GM18909 (cell line): ENCODE measurements around the gene ITGB5.
"Not testable (repeated sequence)": the region's sequence is repeated elsewhere in the genome, so short reads cannot be mapped to it uniquely, and the experiment has no call there.

Experiments used
- ATAC-seq: cut with Tn5 transposase; IDR thresholded peaks from one replicate; pipeline ENCODE4 v1.9.1; 2021; ENCODE audit warnings: mild to moderate bottlenecking; ENCODE audit not compliant: unreplicated experiment, poor library complexity

The ITGB5 gene

DNA sequence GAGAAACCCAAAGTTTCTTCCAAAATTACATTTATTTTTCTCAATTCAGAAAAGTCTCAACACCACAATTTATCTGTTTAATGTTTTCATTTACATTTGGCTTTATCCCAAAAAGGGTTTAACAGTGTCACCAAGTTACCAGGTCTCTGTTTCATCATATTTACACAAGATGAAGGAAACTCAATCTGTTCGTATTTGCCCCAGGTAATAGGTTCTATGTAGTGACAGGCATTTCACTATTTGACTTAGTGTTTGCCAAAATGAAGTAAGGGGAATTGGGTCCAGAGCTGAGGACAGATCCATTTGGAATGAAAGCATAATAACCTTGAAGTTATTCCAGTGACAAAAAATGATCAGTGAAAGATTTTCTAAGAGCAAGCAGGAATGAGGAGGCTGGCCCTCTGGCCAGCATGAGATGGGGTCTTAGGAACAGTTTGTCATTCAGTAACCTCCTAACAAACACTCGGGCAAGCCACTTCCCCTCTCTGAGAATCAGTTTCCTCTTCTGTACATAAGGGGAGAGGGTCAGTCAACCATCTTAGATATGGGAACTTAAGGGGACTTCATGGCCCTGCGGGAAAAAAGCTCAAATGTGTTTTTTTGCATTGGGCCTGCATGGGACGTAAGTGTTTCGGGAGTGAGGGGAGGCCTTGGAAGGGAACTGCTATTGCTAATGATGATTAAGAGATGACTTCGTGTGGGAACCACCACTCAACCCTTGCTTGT is 125.1 kb downstream of the ITGB5 start:
- no peak for ATAC-seq

DNA sequence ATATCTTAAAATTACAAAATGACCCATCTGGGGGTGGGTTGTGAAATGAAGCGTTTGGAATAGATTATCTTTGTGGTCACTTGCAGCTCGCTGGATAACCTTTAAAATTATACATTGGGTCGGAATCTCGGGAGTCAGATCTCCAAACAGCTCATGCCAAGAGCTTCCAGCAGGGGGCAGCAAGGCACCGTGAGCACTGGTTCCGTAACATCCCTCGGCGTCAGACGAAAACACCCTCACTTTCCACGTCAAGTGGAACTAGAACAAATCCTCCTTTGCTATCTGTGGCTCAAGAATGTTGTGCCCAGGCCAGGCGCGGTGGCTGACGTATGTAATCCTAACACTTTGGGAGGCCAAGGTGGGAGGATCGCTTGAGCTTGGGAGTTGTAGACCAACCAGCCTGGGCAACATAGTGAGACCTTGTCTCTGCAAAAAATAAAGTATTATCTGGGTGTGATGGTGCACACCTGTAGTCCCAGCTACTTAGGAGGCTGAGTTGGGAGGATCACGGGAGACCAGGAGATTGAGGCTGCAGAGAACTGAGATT is 125.8 kb downstream of the ITGB5 start:
- no peak for ATAC-seq

DNA sequence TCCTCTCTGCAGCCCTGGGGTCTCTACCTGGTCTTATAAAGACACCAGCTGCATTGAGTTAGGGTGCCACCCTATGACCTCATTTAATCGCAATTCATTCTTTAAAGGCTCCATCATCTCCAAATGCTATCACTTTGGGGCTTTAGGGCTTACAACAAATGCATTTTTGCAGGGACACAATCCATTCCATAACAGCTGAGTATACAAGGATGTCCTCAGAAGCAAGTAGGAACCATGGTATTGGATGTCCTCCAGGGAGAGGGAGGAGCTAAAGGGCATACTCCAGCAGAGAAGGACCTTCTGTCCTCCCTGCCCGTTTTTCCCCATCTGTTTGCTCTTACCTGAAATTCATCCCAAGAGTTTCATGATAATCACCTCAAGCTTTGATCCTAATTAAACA is 126.6 kb downstream of the ITGB5 start:
- no peak for ATAC-seq

DNA sequence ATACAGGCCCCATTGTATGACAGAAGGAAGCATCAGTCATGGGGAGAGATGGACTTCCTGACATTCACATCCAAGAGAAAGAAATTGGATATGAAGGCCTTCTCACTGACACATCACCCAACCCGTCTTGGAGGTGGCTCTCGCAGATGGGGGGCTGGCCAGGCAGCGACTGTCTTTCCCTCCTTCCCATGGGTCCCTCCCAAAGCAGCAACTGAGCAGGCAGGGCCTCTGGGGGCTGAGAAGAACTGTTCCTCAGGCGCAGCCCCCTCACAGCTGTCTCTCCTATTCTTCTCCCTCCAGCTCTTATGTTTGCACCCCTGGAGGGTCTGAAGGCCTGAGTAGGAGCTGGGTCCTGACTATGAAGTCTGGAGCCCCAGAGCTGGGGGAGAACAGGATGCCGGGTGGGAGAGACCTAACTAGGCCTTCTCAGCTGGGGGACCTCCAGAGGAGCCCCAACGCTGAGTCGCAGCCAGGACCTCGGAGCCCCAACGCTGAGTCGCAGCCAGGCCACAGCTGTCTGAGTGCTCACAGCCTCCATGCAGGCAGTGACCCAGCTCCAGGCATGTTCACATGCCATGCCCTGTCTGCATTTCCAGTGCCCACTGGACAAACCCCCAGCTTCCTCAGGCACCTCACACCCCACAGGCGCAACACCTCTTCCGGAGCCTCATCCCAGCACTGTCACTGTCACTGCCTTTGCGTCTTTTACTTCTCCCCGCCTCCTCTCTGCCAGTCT is 127.3 kb downstream of the ITGB5 start:
- ATAC-seq, result no peak

DNA sequence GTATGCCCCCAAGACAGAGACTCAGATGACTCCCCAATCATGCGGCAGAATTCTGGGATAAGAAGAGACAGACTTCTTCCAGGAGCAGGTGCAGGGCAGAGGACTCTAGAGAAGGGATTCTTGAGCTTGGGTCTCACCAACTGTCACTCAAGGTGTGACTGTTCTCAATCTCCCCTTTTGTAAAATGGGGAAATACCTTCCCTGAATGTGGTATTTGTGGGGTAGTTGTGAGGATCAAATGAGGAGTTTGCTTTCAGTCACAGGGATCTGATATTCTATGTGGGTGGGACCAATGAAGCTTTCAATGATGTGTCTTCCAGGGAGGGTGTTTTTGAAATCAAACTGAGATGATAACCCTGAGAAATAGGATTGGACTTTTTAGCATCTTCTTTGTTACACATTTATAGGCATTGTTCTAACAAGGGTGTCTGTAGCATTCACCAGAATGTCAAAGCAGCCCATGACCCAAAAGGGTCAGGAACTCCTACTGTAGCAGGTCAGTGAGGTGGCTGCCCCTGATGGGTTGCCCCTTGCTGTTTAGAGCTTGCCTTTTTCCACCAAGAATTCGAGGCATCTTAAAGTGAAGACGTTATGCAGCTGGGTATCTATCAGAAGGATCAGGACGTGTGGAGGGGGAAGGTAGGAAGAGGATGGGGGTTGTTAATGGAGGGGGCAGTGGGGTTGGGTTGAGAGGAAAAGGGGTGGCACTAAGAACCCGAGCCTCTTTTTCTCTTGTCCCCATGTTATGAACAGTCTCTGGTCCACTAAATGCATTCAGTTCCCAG is 128.1 kb downstream of the ITGB5 start:
- ATAC-seq, result no peak

DNA sequence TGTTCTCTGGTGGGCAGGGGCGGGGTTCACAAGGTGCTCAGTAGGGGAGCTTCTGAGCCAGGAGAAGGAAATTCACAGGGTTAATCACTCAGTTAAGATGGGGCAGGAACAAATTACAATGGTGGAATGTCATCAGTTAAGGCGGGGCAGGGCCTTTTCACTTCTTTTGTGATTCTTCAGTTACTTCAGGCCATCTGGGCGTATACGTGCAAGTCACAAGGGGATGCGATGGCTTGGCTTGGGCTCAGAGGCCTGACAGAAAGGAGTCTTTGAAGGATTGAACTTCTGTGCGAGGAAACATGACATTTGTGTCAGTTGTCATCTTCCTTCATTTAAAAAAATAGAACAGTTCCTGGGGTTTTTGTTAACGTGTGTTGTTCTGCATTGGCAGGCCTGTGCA is 129.2 kb downstream of the ITGB5 start:
- ATAC-seq, result not testable (repeated sequence)

DNA sequence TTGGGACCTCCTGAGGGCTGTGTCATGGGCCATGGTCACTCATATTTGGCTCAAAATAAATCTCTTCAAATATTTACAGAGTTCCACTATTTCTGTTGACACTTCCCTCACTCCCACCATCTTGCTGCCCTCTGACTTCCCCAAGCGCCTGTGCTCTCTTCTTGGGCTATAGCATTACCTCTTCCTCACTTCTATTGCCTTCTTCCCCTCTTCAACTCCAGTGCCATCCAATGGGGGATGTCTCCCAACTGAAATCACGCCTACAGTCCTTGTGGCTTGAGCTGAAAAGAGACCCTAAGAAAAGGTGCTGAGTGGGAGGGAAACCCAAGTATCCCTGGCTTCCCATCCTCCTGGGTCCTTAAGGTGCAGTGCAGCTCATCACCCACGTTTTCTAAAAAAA is 135.1 kb downstream of the ITGB5 start:
- ATAC-seq, result no peak

DNA sequence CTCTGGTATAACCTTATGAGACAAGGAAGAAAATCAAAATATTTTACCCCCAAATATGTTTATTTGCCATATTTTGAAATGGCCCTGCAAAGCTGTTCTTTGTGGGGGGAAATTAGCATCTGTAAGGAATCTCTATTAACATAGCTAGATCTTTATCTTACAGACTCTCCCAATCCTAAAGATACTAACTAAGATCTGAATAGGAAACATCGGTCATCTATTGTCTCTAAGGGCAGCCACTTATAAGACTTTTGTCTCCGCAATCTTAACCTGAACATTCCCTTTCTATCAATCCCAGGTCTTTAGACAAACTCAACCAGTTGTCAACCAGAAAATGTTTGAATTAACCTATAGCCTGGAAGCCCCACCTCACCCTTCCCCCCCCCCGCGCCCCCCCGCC is 135.7 kb downstream of the ITGB5 start:
- ATAC-seq, result no peak

DNA sequence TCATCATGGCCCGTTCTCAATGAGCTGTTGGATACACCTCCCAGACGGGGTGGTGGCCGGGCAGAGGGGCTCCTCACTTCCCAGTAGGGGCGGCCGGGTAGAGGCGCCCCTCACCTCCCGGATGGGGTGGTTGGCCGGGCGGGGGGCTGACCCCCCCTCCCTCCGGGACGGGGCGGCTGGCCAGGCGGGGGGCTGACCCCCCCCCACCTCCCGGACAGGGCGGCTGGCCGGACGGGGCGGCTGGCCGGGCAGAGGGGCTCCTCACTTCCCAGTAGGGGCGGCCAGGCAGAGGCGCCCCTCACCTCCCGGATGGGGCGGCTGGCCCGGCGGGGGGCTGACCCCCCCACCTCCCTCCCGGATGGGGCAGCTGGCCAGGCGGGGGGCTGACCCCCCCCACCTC is 137.3 kb downstream of the ITGB5 start:
- not testable (repeated sequence) for ATAC-seq

DNA sequence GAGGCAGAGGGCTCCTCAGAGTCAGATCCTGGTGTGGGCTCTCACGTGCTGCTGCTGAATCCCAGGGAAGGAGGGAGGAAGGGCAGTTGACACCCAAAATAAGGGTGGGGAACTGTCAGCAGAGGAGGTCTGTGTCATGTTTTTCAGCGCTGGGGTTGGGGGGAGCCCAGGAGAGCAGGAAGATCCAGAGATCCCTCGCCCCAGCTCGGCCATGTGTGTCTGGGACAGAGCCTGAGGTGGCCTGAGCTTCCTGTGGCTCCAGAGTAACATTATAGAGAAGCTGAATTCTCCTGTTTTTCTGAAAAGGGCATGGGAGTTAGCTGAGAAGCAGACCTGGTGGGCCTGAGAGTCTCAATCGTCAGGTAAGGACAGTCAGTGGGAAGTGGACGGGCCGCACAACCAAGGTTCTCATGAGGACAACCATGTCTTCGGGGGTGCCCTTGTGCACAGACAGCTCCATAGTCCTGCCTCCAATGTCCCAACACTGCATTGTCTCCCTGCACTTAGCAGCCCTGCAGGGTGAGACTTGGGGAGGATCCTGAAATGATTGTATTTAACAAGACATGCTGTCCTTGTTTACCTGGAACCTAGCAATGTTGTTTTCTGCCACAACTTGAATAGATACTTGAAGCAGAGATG is 138.5 kb downstream of the ITGB5 start:
- ATAC-seq, result no peak

DNA sequence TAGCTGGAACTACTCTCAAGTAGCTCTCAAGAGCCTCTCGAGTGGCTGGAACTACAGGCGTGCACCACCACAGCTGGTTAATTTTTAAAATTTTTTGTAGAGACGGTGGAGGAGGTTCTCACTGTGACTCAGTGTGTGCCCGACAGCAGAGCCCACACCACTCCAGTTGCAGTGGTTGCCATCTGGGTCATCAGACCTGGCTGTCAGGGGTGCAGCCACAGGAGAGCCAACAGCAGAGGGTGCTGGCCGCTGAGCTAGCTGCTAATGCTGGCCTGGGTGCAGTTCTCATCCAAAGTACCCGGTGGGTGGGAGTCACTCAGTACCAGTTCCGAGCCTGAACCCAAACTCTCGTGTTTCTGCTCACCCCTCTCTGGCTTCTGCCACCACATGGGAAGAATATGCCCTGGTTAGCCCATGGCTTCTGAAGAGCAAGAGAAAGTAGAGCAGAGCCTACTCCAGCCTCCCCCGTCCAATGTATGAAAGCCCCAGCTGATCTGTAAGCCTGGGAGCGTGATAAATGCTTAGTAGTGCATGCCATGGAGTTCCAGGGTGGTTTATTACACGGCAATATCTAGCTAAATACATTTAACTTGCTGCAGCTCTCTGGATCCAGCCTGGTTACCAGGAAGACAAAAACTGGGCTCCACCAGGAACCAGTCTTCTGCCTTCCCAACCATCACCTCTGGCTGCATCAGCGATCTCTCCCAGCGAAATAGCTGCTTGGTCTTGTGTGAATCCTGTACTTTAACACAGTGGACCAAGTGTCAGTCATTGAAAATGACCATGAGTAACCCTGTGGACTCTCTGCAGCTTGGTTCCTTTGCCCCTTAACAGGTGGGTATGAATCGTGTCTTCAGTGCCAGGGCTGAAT is 139.8 kb downstream of the ITGB5 start:
- no peak for ATAC-seq

DNA sequence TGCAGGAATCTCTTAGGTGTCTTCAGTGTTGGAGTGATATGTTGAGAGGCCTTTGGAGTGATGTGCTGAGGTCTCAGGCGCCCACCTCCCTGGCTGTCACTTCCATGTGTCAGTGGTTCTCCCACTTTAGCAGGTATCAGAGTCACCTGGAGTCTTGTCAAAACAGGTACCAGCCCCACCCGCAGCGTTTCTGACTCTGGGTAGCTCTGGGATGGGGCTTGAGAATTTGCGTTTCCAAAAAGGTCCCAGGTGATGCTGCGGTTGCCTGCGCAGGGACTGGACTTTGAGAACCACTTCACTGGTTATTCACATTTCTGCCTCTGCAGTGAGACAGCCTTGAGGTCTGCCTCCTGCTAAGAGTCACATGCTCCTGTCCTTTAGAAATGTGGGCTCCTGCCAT is 141.4 kb downstream of the ITGB5 start:
- ATAC-seq, result no peak

DNA sequence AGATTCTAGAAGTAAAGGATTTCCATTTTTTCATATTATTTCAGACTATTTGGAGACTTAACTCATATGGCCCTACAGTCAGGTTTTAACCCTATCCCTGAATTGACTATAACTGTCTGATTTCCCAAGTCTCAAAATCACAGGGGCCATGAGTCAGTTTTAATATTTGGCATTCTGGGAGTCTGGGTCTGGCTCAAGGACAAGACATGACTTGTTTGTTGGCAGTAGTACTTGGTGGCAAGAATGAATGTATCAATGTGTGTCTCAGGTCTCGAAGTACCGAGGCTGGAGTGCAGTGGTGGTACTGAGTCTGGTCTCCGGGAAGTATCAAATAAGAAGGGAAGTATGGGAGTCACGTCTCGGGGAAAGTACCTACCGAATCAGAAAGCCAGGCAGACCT is 146.1 kb downstream of the ITGB5 start:
- no peak for ATAC-seq

DNA sequence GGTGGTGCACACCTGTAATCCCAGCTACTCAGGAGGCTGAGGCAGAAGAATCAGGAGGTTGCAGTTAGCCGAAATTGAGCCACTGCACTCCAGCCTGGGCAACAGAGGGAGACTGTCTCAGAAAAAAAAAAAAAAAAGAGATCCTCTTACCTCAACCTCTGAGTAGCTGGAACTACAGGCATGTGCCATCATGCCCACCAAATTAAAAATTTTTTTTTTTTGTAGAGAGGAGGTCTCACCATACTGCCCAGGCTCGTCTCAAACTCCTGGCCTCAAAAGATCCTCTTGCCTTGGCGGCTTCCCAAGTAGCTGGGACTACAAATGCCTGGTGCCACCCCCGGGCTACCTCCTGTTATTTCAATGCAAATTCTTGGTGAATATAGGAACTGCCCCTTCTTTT is 155.4 kb downstream of the ITGB5 start:
- ATAC-seq, result no peak

DNA sequence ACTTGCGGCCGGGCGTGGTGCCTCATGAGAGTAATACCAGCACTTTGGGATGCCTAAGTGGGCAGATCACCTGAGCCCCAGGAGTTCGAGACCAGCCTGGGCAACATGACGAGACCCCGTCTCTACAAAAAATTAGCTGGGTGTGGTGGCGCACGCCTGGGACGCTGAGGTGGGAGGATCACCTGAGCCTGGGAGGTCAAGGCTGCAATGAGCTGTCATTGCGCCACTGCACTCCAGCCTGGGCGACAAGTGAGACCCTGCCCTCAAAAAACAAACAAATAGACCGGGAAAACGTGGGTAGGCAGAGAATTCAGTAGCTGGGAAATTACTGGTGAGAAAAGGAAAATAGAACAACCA is 156.2 kb downstream of the ITGB5 start:
- no peak for ATAC-seq

DNA sequence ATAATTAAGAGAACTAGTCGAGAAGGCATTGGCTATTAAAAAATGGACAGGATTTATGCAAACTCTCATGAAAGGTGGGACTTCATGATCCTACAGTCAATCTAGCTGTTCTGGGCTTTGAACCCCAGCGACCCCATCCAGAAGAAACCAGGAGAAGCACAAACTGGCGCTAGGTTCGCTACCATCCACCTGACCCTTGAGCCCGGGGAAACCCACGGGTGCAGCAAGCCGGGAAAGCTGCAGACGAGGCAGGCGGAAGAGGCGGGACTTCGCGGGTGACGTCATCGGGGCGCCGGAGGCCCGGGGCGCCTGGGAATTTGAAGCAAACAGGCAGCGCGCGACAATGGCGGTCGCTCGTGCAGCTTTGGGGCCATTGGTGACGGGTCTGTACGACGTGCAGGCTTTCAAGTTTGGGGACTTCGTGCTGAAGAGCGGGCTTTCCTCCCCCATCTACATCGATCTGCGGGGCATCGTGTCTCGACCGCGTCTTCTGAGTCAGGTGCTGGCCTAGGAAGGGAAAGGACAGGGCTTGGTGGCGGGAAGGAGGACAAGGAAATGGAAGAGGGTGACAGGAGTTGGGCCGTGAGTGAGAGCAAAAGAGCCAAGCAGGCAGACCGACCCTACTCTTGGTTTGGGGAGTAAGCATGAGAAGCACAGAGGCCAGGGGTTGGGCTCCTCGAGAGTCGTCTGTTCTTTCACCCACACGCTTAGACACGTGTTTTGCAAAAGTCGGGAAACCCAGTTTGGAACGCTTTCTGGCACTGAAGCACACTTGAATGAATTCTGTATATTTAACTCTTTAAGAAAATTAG is 156.8 kb downstream of the ITGB5 start, which contains the start of gene UMPS:
TSS of gene UMPS (plus strand) at position 324 of the 812 bp plus-strand sequence. CDS start at position 344, 20 bp downstream.
- peak; percentile 92 for ATAC-seq

DNA sequence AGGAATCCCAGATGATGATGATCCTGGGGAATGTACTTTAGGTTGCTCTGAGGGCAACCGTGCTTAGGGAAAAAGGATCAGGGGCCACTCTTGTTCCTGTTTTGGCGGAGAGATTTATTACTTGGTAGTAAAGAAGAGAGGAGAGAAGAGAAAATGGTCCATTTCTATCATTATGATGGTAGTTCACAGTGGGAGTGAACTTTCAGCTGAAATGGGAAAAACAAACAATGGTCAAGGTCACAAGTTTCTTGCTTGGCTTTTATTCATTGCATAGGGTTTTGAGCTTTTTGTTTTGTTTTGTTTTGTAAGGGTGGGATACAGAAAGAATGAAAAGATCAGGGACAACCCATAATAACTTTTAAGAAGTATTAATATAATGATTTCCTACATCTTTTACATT is 164.6 kb downstream of the ITGB5 start:
- ATAC-seq, result no peak

DNA sequence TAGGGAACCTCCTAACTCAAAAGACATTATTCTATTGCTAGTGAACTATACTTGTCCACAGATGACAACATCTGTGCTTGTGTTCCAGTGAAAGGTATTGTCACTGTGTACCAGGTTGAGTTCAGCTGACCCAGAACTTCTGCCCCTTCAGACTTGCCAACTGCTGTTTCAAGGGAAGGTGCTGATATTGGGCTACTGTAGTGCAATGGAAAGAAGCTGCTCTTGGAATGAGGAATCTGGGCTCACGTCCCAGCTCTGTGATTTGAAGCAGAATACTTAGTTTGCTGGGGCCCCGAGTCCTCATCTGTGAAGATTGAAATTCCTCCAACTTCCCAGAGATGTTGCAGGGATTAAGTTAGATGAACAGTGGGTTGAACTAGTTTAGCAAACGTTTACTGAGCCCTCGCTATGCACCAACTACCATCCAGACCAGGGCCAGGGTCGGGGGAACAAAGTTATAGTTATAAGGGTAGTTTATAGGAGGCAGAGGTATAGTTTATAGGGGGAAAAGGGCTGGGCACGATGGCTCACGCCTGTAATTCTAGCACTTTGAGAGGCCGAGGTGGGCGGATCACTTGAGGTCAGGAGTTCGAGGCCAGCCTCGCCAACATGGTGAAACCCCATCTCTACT is 172.8 kb downstream of the ITGB5 start:
- ATAC-seq, result no peak
